Hepatocyte (in vitro differentiated cells): ENCODE results near the gene KCNJ4.
"Not testable (repeated sequence)": the region's sequence is repeated elsewhere in the genome, so short reads cannot be mapped to it uniquely, and the experiment has no call there.

Experiments used
- EZH2 ChIP-seq: fragments of 200-600 bp; sonication (generic); IDR thresholded peaks from 2 replicates; pipeline ENCODE4 v1.6.1; 2016; ENCODE audit warnings: antibody characterized with exemption, mild to moderate bottlenecking, borderline replicate concordance
- TF ChIP-seq, protein P1 (sequence below): fragments of 200-600 bp; sonication (generic); IDR thresholded peaks from 2 replicates; pipeline ENCODE4 v1.5.1; 2016; ENCODE audit warnings: antibody characterized with exemption, mild to moderate bottlenecking; ENCODE audit not compliant: poor library complexity

DNA sequence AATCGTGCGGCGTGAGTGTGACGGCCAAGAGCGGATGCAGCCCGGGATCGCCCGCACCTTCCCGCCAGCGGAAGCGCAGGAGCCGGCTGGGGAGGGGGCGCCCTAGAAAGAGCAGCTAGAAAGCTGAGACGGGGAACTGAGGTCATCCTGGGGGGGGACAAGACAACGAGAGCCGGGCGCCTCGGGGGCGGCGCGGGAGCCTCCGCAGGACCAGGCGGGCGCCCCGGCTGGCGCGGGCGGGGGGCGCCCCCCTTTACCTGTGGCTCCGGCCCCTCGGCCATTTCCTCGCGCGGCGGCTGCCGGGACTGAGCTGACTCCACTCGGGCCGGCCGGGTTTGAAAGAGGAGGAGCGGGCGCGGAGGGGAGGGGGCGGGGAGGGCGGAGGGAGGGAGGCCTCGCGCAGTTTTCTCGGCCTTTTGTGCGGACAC lies 56.8 kb downstream of the KCNJ4 start:
- TF ChIP-seq, protein P1, sequence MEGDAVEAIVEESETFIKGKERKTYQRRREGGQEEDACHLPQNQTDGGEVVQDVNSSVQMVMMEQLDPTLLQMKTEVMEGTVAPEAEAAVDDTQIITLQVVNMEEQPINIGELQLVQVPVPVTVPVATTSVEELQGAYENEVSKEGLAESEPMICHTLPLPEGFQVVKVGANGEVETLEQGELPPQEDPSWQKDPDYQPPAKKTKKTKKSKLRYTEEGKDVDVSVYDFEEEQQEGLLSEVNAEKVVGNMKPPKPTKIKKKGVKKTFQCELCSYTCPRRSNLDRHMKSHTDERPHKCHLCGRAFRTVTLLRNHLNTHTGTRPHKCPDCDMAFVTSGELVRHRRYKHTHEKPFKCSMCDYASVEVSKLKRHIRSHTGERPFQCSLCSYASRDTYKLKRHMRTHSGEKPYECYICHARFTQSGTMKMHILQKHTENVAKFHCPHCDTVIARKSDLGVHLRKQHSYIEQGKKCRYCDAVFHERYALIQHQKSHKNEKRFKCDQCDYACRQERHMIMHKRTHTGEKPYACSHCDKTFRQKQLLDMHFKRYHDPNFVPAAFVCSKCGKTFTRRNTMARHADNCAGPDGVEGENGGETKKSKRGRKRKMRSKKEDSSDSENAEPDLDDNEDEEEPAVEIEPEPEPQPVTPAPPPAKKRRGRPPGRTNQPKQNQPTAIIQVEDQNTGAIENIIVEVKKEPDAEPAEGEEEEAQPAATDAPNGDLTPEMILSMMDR, result not testable (repeated sequence)
- TF ChIP-seq EZH2, result not testable (repeated sequence)
